Measurements from ENCODE around the gene EEF1G.

DNA sequence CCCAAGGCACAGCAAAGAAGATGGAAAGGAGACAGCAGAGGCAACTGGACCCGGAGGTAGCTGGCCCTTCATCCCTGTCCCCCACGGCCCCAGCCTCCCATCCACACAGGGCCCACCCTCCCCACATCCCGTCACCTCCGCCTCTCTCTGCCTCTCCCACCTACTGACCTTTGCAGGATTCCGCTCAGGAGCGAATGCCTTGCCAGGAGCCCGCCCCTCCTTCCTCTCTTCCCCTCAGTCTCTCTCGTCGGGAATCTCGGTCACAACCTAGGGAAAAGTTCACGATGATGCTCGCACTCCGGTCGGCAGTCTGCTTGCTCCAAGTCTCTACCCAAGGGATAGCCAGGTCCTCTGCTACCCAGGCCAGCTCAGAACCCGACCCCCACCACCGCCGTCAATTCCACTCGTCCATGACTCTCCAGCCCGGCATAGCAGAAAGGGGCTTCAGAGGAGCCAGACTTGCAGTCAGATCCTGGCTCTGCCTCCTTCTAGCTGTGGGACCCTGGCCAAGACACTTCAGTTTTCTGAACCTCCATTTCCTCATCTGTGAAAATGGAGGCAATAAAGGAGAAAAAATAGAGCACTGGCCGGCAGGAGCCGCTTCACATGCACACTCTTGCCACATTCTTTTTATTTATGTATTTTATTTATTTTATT lies 37.3 kb downstream of the EEF1G start:
- TF ChIP-seq EZH2 (IDR thresholded peaks at IDR 0.05) (no peak), POLR2AphosphoS5 (IDR thresholded peaks at IDR 0.05; ENCODE audit: borderline replicate concordance, low read depth, low read length) (no peak)

Data from SK-N-MC (cell line).